ENCODE results near the gene GLRX.
"Not testable (repeated sequence)": the region's sequence is repeated elsewhere in the genome, so short reads cannot be mapped to it uniquely, and the experiment has no call there.

- not testable (repeated sequence) for TF ChIP-seq CTCF (IDR thresholded peaks at IDR 0.05); ZFX (IDR thresholded peaks at IDR 0.05; ENCODE audit: borderline replicate concordance)
These were observed 11.5 kb downstream of the GLRX start for GRCh38 chr5:95811126-95811423.

All from 22Rv1 (cell line).